ENCODE measurements around the gene CEP55.
"Not testable (repeated sequence)": the region's sequence is repeated elsewhere in the genome, so short reads cannot be mapped to it uniquely, and the experiment has no call there.

The CEP55 gene

DNA sequence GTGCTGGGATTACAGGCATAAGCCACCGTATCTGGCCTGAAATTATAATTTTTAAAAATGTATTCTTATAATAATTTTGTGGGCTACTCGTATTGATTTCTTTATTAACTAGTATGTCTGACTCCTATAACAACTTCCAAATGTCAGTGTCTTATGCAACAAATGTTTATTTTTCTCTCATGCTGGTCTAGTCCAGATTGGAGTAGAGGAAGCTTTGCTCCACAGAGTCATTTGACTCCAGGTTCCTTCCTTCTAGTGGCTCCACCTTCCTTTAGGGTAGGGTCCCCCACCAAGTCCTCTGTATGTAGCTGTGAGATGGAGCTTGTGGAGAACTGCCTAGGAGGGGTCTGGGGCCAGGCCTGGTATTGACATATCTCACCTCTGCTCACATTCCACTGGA, 8.7 kb downstream of the CEP55 start:
- H3K36me3 ChIP-seq (ENCODE audit: control insufficient read depth in 5 of 5, insufficient read depth in 5 of 5, low read length in 5 of 5): no peaks in the 10 kb centered on the region
- no peak overlapping the region for H3K27ac ChIP-seq (ENCODE audit: low read depth, low read length)
- no peak overlapping the region for H3K9ac ChIP-seq (ENCODE audit: low read length in 5 of 5)
- peaks cover 0 to 2% (median 0%) of the 10 kb centered on the region in 5 donors for H3K4me1 ChIP-seq (ENCODE audit: control insufficient read depth in 5 of 5, insufficient read depth in 5 of 5, low read length in 5 of 5)
- no peaks in the 10 kb centered on the region for H3K27me3 ChIP-seq (ENCODE audit: control insufficient read depth in 5 of 5, insufficient read depth in 4 of 5, low read length in 5 of 5)
- no peak overlapping the region for H3K4me3 ChIP-seq (ENCODE audit: low read depth in 1 of 5, low read length in 5 of 5)
- H3K9me3 ChIP-seq (ENCODE audit: control insufficient read depth in 5 of 5, low read length in 5 of 5): no peaks in the 10 kb centered on the region

DNA sequence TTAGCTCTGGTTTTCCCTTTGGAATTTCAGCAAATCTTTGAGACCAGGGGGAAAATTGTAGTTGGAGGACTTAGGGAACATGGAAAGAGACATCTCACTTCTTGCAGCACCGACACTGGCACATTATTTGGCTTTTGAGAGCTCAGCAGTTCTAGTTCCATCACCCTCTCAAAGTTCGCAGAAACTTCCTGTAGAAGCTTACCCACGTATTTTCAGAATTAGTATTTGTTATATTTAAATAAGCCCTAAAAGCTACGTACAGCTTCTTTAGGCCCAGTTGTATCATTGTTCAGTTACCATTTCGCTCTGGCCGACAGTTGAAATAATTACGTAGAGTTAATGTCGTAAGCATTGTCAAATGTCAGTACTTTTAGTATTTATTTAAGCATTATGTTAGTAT, 13.4 kb downstream of the CEP55 start:
- Histone ChIP-seq H3K9me3 (ENCODE audit: control insufficient read depth in 5 of 5, low read length in 5 of 5) (no peaks in the 10 kb centered on the region), H3K27me3 (ENCODE audit: control insufficient read depth in 5 of 5, insufficient read depth in 4 of 5, low read length in 5 of 5) (no peaks in the 10 kb centered on the region), H3K9ac (ENCODE audit: low read length in 5 of 5) (no peak overlapping the region), H3K4me3 (ENCODE audit: low read depth in 1 of 5, low read length in 5 of 5) (no peak overlapping the region), H3K27ac (ENCODE audit: low read depth, low read length) (no peak overlapping the region), H3K36me3 (ENCODE audit: control insufficient read depth in 5 of 5, insufficient read depth in 5 of 5, low read length in 5 of 5) (no peaks in the 10 kb centered on the region), H3K4me1 (ENCODE audit: control insufficient read depth in 5 of 5, insufficient read depth in 5 of 5, low read length in 5 of 5) (peaks cover 0 to 3% (median 0%) of the 10 kb centered on the region in 5 donors)

DNA sequence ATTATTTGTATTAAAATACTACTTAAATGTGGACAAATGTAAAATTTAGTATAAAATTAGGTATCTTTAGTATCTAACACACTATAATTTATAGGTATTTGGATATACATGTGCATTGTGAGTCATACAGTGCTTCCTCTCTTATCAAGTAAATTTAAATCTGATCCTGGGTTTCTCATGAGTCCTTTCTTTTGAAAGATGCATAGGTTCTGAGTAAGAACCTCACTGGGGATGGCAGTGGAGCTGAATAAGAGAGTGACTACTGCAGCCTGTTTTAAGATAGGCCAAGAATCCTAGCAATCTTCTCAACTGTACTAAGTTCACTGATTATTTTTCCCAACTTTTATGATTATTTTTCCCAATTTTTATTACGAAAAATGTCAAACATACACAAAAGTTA, 16.2 kb downstream of the CEP55 start:
- Histone ChIP-seq H3K36me3 (ENCODE audit: control insufficient read depth in 5 of 5, insufficient read depth in 5 of 5, low read length in 5 of 5) (no peaks in the 10 kb centered on the region), H3K27me3 (ENCODE audit: control insufficient read depth in 5 of 5, insufficient read depth in 4 of 5, low read length in 5 of 5) (no peaks in the 10 kb centered on the region), H3K9me3 (ENCODE audit: control insufficient read depth in 5 of 5, low read length in 5 of 5) (no peaks in the 10 kb centered on the region), H3K27ac (ENCODE audit: low read depth, low read length) (no peak overlapping the region), H3K9ac (ENCODE audit: low read length in 5 of 5) (no peak overlapping the region), H3K4me1 (ENCODE audit: control insufficient read depth in 5 of 5, insufficient read depth in 5 of 5, low read length in 5 of 5) (peaks cover 0 to 14% (median 3%) of the 10 kb centered on the region in 5 donors), H3K4me3 (ENCODE audit: low read depth in 1 of 5, low read length in 5 of 5) (no peak overlapping the region)

DNA sequence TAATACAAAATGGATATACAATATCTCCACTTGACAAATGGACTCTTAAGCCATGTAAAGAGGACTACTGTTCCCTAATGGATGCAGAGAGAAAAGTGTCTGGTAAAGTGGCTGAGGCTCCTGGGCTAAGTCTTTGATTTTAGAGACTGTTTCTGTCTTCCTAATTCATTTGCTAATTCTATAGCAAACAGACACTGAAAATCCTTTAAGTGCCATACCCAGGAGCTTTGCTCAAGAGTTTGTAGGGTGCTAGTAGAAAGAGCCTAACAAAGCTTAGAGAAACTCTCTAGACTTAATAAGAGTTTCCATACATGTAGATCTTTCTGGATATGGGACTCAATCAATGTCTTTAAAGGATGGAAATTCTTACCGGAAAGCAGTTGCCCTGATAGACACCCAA, 16.7 kb downstream of the CEP55 start:
- Histone ChIP-seq H3K4me3 (ENCODE audit: low read depth in 1 of 5, low read length in 5 of 5) (no peak overlapping the region), H3K27me3 (ENCODE audit: control insufficient read depth in 5 of 5, insufficient read depth in 4 of 5, low read length in 5 of 5) (no peaks in the 10 kb centered on the region), H3K9me3 (ENCODE audit: control insufficient read depth in 5 of 5, low read length in 5 of 5) (no peaks in the 10 kb centered on the region), H3K27ac (ENCODE audit: low read depth, low read length) (no peak overlapping the region), H3K9ac (ENCODE audit: low read length in 5 of 5) (no peak overlapping the region), H3K4me1 (ENCODE audit: control insufficient read depth in 5 of 5, insufficient read depth in 5 of 5, low read length in 5 of 5) (peaks cover 0 to 14% (median 3%) of the 10 kb centered on the region in 5 donors), H3K36me3 (ENCODE audit: control insufficient read depth in 5 of 5, insufficient read depth in 5 of 5, low read length in 5 of 5) (no peaks in the 10 kb centered on the region)

DNA sequence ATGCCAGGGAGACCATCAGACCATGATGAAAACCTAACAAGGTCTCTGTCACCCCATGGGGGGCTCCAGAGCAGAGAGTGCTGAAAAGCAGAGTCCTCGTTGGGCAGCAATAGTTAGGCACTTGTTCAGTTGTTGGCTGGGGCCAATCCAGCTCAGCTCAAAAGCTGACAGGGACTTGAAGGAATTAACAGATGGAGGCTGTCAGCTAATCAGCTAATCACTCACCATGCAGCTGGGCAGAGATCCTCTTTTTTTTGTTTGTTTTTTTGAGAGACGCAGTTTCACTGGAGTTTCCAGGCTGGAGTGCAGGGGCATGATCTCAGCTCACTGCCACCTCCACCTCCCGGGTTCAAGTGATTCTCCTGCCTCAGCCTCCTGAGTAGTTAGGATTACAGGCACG, 18.1 kb downstream of the CEP55 start:
- Histone ChIP-seq H3K9me3 (ENCODE audit: control insufficient read depth in 5 of 5, low read length in 5 of 5) (no peaks in the 10 kb centered on the region), H3K27me3 (ENCODE audit: control insufficient read depth in 5 of 5, insufficient read depth in 4 of 5, low read length in 5 of 5) (no peaks in the 10 kb centered on the region), H3K36me3 (ENCODE audit: control insufficient read depth in 5 of 5, insufficient read depth in 5 of 5, low read length in 5 of 5) (no peaks in the 10 kb centered on the region), H3K4me1 (ENCODE audit: control insufficient read depth in 5 of 5, insufficient read depth in 5 of 5, low read length in 5 of 5) (peaks cover 0 to 14% (median 3%) of the 10 kb centered on the region in 5 donors), H3K27ac (ENCODE audit: low read depth, low read length) (no peak overlapping the region), H3K4me3 (ENCODE audit: low read depth in 1 of 5, low read length in 5 of 5) (no peak overlapping the region), H3K9ac (ENCODE audit: low read length in 5 of 5) (no peak overlapping the region)

DNA sequence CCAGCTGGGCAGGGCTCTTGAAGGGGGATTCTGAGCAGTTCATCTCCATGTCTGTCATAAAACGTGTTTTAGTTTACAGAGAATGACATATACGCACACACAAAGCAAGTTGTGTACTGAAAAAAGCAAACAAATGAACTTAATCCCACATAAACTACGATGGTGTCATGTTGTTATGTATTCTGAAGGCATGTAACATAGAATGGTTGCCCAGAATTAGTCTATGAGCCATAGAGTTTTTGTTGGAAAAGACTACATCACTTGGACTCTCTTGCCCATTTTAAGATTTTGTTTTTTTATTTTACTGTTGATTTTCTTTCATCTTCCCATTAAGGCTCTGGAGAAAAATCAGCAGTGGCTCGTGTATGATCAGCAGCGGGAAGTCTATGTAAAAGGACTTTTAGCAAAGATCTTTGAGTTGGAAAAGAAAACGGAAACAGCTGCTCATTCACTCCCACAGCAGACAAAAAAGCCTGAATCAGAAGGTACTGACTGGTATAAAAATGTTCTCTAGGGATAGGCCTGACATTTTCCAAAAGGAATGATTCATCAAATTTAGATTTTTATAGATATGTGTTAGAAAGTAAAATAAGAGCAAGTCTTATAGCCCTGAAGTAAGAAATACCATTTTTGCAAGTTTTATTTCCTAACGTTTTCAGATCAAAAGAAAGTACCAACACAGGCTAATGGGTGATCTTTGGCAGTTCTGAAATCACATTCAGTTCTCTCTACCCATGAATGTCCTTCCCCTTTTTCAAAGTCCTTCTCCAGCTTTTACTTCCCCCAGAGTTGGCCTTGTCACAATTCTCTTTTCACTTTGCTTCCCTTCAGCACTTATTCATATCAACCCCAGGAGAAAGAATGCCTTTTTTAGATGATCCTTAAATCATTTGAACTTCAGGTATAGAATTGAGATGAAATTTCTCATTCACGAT, 18.9 kb downstream of the CEP55 start:
- Histone ChIP-seq H3K27ac (ENCODE audit: low read depth, low read length) (no peak overlapping the region), H3K36me3 (ENCODE audit: control insufficient read depth in 5 of 5, insufficient read depth in 5 of 5, low read length in 5 of 5) (no peaks in the 10 kb centered on the region), H3K4me3 (ENCODE audit: low read depth in 1 of 5, low read length in 5 of 5) (no peak overlapping the region), H3K27me3 (ENCODE audit: control insufficient read depth in 5 of 5, insufficient read depth in 4 of 5, low read length in 5 of 5) (no peaks in the 10 kb centered on the region), H3K9ac (ENCODE audit: low read length in 5 of 5) (peak overlapping the region in 1 of 5 donors; percentile 41), H3K9me3 (ENCODE audit: control insufficient read depth in 5 of 5, low read length in 5 of 5) (no peaks in the 10 kb centered on the region), H3K4me1 (ENCODE audit: control insufficient read depth in 5 of 5, insufficient read depth in 5 of 5, low read length in 5 of 5) (peaks cover 0 to 14% (median 3%) of the 10 kb centered on the region in 5 donors)

DNA sequence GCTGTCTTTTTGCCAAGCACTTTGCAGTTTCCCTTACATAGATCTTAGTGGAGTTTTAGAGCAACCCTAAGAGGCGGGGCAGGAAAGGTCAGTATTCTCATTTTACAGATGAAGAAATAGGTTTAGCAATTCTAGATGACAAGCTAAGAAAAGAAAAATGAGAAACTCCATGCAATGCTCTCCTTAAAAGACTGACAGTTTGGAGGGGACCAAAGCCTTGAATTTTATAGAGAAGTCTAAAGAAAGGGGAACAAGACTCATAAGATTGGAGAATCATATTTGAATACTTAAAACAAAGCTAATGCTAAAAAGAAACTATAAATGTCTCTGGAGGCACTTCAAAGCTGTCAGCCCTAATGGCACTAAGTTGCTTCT, 19.6 kb downstream of the CEP55 start:
- Histone ChIP-seq H3K27ac (ENCODE audit: low read depth, low read length) (no peak overlapping the region), H3K36me3 (ENCODE audit: control insufficient read depth in 5 of 5, insufficient read depth in 5 of 5, low read length in 5 of 5) (no peaks in the 10 kb centered on the region), H3K4me1 (ENCODE audit: control insufficient read depth in 5 of 5, insufficient read depth in 5 of 5, low read length in 5 of 5) (peaks cover 0 to 14% (median 3%) of the 10 kb centered on the region in 5 donors), H3K27me3 (ENCODE audit: control insufficient read depth in 5 of 5, insufficient read depth in 4 of 5, low read length in 5 of 5) (no peaks in the 10 kb centered on the region), H3K9me3 (ENCODE audit: control insufficient read depth in 5 of 5, low read length in 5 of 5) (no peaks in the 10 kb centered on the region), H3K9ac (ENCODE audit: low read length in 5 of 5) (no peak overlapping the region), H3K4me3 (ENCODE audit: low read depth in 1 of 5, low read length in 5 of 5) (no peak overlapping the region)

DNA sequence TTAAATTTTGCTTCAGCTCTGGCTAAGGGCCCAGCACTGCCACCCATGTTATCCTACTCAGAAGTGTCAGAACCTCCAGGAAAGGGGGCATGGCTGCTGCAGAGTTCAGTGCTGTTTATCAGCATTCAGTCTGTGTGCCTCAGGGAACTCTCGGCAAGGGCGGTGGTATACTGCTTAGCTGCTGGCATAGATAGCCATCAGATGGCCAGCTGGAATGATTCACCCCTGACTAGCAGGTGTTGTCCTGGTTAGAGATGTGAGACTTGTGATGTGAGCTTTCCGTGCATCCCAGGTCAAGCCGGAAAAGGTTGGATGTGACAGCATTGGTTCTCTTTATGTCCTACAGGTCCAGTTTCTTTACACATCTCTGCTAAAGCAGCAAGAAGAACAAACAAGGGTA, 22.1 kb downstream of the CEP55 start:
- no peaks in the 10 kb centered on the region for H3K36me3 ChIP-seq (ENCODE audit: control insufficient read depth in 5 of 5, insufficient read depth in 5 of 5, low read length in 5 of 5)
- H3K27ac ChIP-seq (ENCODE audit: low read depth, low read length): no peak overlapping the region
- no peaks in the 10 kb centered on the region for H3K9me3 ChIP-seq (ENCODE audit: control insufficient read depth in 5 of 5, low read length in 5 of 5)

DNA sequence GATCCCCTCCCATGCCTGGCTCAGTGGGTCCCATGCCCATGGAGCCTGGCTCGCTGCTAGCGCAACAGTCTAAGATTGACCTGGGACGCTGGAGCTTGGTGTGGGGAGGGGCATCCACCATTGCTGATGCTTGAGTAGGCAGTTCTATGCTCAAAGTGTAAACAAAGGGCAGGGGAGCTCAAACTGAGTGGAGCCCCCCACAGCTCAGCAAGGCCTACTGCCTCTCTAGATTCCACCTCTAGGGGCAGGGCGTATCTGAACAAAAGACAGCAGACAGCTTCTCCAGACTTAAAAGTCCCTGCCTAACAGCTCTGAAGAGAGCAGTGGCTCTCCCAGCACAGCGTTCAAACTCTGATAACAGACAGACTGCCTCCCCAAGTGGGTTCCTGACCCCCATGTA, 38.9 kb downstream of the CEP55 start:
- no peak overlapping the region for H3K4me3 ChIP-seq (ENCODE audit: low read depth in 1 of 5, low read length in 5 of 5)
- no peaks in the 10 kb centered on the region for H3K4me1 ChIP-seq (ENCODE audit: control insufficient read depth in 5 of 5, insufficient read depth in 5 of 5, low read length in 5 of 5)
- H3K27ac ChIP-seq (ENCODE audit: low read depth, low read length): no peak overlapping the region
- H3K9me3 ChIP-seq (ENCODE audit: control insufficient read depth in 5 of 5, low read length in 5 of 5): no peaks in the 10 kb centered on the region
- no peak overlapping the region for H3K9ac ChIP-seq (ENCODE audit: low read length in 5 of 5)
- no peaks in the 10 kb centered on the region for H3K36me3 ChIP-seq (ENCODE audit: control insufficient read depth in 5 of 5, insufficient read depth in 5 of 5, low read length in 5 of 5)
- no peaks in the 10 kb centered on the region for H3K27me3 ChIP-seq (ENCODE audit: control insufficient read depth in 5 of 5, insufficient read depth in 4 of 5, low read length in 5 of 5)

More for the DNA sequence above, 22.1 kb downstream of the CEP55 start:
- Histone ChIP-seq H3K4me3 (ENCODE audit: low read depth in 1 of 5, low read length in 5 of 5) (no peak overlapping the region), H3K9ac (ENCODE audit: low read length in 5 of 5) (no peak overlapping the region), H3K27me3 (ENCODE audit: control insufficient read depth in 5 of 5, insufficient read depth in 4 of 5, low read length in 5 of 5) (no peaks in the 10 kb centered on the region), H3K4me1 (ENCODE audit: control insufficient read depth in 5 of 5, insufficient read depth in 5 of 5, low read length in 5 of 5) (peaks cover 0 to 14% (median 0%) of the 10 kb centered on the region in 5 donors)

DNA sequence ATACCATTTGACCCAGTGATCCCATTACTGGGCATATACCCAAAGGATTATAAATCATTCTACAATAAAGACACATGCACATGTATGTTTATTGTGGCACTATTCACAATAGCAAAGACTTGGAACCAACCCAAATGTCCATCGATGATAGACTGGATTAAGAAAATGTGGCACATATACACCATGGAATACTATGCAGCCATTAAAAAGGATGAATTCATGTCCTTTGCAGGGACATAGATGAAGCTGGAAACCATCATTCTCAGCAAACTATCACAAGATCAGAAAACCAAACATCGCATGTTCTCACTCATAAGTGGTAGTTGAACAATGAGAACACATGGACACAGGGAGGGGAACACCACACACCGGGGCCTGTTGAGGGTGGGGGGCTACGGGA, 44.5 kb downstream of the CEP55 start:
- not testable (repeated sequence) for H3K27ac ChIP-seq (ENCODE audit: low read depth, low read length); H3K9ac ChIP-seq (ENCODE audit: low read length in 5 of 5); H3K4me3 ChIP-seq (ENCODE audit: low read depth in 1 of 5, low read length in 5 of 5); H3K36me3 ChIP-seq (ENCODE audit: control insufficient read depth in 5 of 5, insufficient read depth in 5 of 5, low read length in 5 of 5); H3K27me3 ChIP-seq (ENCODE audit: control insufficient read depth in 5 of 5, insufficient read depth in 4 of 5, low read length in 5 of 5); H3K9me3 ChIP-seq (ENCODE audit: control insufficient read depth in 5 of 5, low read length in 5 of 5); H3K4me1 ChIP-seq (ENCODE audit: control insufficient read depth in 5 of 5, insufficient read depth in 5 of 5, low read length in 5 of 5)

Measured in subcutaneous abdominal adipose tissue (tissue), 5 donors.